Esophagus squamous epithelium (tissue), 5 donors: ENCODE results near the gene TRIM17. TPM values are rescaled to one million over a fixed set of nuclear protein-coding genes. Genes with fewer than 3 reads are reported as not detected.

Experiments
- DNase-seq: peaks from one replicate; lab custom pipeline; 2025; lab: John Stamatoyannopoulos, UW
- H3K27ac ChIP-seq, 4 donors: fragments of 200-600 bp; sonication (generic); one replicate each; pipeline ENCODE4 v1.5.1; 2016 to 2019; ENCODE audit warnings: mild to moderate bottlenecking in 1 of 4
- H3K27me3 ChIP-seq, 4 donors: fragments of 200-600 bp; sonication (generic); 1 replicate in 3 of 4; 2 replicates in 1 of 4; pipeline versions ENCODE4 v1.5.1 to v1.6.0; 2017 to 2021; ENCODE audit warnings: antibody characterized with exemption in 1 of 4
- H3K36me3 ChIP-seq, 3 donors: fragments of 200-600 bp; sonication (generic); one replicate each; pipeline ENCODE4 v1.5.1; 2016 to 2019
- H3K4me1 ChIP-seq, 3 donors: fragments of 200-600 bp; sonication (generic); one replicate each; pipeline ENCODE4 v1.5.1; 2017 to 2019
- H3K4me3 ChIP-seq, 4 donors: fragments of 200-600 bp; sonication (generic); 1 replicate in 3 of 4; 2 replicates in 1 of 4; pipeline ENCODE4 v1.5.1; 2016 to 2019; ENCODE audit warnings: mild to moderate bottlenecking in 2 of 4, moderate library complexity in 1 of 4
- H3K9me3 ChIP-seq, 3 donors: fragments of 200-600 bp; sonication (generic); one replicate each; pipeline ENCODE4 v1.5.1; 2016 to 2019
- POLR2A ChIP-seq, 4 donors: fragments of 450-650 bp; IDR thresholded peaks; one replicate each; pipeline ENCODE4 v1.6.1; 2017; ENCODE audit warnings: antibody characterized with exemption in 4 of 4, mild to moderate bottlenecking in 4 of 4, moderate library complexity in 3 of 4
- WGBS, 2 donors: methylation state at CpG; one replicate each; pipeline ENCODE4 v1.1.5; 2018; 5-methylcytosine and 5-hydroxymethylcytosine counted together
- intact Hi-C: fragments of 100-400 bp; cut with DNase I; formaldehyde crosslinking; loops from one replicate; pipeline ENCODE4 v1.15.0; 2022
- total RNA-seq, 4 donors: library from RNA; depleted of rRNA; stranded (reverse); fragments of >200 nt; gene quantifications; one replicate each; pipeline ENCODE4 v1.1.0, GENCODE V29; 2016
- TF ChIP-seq, protein P1 (sequence below), 6 experiments: fragments of 450-650 bp in 4 of 6; fragments of 200-600 bp in 2 of 6; sonication (generic) in 2 of 6; IDR thresholded peaks; one replicate each; pipeline ENCODE4 v1.5.1; 2016 to 2019; ENCODE audit warnings: antibody characterized with exemption in 6 of 6, mild to moderate bottlenecking in 4 of 6, moderate library complexity in 4 of 6
- donor health status: DM: yes; HTN: yes; CAD: no.

TRIM17 gene
- total RNA-seq, 4 donors from 2014 or later, result 0.13 to 3.0 (median 0.99) TPM

DNA sequence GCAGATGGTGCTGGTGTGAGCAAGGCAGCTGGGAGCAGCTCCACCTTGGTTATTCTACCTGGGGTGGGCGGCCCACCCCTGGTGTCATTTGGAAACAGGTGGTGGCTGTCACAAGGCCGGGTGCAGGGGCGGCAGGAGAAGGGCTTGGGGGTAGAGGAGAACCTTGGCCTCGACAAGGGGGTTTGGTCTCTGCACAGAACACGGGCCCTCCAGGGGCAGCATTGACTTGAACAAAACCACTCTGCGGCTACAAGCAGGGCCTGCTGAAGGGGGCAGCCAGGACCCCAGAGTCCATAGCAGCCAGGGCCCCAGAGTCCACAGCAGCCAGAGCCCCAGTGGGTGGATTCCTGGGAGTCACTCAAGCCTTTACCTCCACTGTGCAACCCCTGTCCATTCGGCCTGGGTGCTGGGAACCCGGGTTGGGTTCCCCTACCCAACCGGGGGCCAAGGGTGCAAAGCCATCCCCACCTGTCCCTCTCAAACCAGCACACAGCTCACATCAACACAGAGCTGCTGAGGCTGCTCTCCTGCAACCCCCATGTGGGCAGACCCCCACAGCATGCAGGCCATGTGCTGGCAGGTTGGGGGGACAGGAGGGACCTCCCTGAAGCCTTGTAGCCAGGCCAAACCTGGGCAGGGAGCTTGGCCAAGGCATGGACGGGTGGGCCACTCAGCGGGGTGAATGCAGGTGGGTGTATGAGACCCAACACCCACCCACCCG, 17.8 kb downstream of the TRIM17 start:
- peaks cover 15 to 89% (median 31%) of the 10 kb centered on the region in 3 donors for H3K36me3 ChIP-seq
- H3K9me3 ChIP-seq, result no peaks in the 10 kb centered on the region
- H3K27ac ChIP-seq, result no peak overlapping the region
- 81 to 100% methylated on average over 3 to 5 of the region's 12 CpGs for WGBS, 2 donors
- intact Hi-C loops, result loop anchor here (10.0 kb wide), 1 partner anchor 274 kb away; no protein-coding TSS in a partner anchor
- no peaks in the 10 kb centered on the region for H3K27me3 ChIP-seq
- no peak overlapping the region for H3K4me3 ChIP-seq
- no peak for TF ChIP-seq POLR2A (IDR thresholded peaks at IDR 0.05)
- TF ChIP-seq, protein P1, sequence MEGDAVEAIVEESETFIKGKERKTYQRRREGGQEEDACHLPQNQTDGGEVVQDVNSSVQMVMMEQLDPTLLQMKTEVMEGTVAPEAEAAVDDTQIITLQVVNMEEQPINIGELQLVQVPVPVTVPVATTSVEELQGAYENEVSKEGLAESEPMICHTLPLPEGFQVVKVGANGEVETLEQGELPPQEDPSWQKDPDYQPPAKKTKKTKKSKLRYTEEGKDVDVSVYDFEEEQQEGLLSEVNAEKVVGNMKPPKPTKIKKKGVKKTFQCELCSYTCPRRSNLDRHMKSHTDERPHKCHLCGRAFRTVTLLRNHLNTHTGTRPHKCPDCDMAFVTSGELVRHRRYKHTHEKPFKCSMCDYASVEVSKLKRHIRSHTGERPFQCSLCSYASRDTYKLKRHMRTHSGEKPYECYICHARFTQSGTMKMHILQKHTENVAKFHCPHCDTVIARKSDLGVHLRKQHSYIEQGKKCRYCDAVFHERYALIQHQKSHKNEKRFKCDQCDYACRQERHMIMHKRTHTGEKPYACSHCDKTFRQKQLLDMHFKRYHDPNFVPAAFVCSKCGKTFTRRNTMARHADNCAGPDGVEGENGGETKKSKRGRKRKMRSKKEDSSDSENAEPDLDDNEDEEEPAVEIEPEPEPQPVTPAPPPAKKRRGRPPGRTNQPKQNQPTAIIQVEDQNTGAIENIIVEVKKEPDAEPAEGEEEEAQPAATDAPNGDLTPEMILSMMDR (IDR thresholded peaks at IDR 0.05), result no peak
- H3K4me1 ChIP-seq, result peaks cover 15 to 38% (median 18%) of the 10 kb centered on the region in 3 donors
- DNase-seq, result no peak

DNA sequence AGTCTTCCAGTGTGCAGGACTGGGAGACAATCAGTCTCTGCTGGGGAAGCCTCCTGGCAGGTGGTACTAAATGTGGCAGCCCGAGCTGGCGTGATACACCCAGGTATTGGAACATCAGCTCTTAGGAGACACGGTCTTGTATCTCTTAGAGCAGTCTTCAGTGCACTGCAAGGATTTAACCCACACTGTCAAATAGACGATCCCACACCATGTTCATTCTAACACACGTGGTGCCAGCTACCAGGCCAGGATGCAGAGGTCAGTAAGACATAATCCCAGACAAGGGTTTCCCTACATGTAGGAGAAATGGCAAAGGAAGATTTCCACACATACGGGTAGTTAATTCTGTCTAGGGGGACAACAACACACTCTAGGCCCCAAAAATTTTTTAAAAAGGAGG, 18.7 kb downstream of the TRIM17 start:
- no peak for TF ChIP-seq POLR2A (IDR thresholded peaks at IDR 0.05)
- TF ChIP-seq, protein P1 (IDR thresholded peaks at IDR 0.05), result no peak
- H3K36me3 ChIP-seq, result peaks cover 15 to 94% (median 31%) of the 10 kb centered on the region in 3 donors
- intact Hi-C loops, result loop anchor here (10.0 kb wide), 1 partner anchor 273 kb away; no protein-coding TSS in a partner anchor
- H3K27ac ChIP-seq, result no peak overlapping the region
- 80 to 90% methylated on average over 1 to 5 of the region's 6 CpGs for WGBS, 2 donors
- no peak overlapping the region for H3K4me3 ChIP-seq
- H3K9me3 ChIP-seq, result no peaks in the 10 kb centered on the region
- no peaks in the 10 kb centered on the region for H3K27me3 ChIP-seq
- H3K4me1 ChIP-seq, result peaks cover 11 to 38% (median 16%) of the 10 kb centered on the region in 3 donors
- no peak for DNase-seq

DNA sequence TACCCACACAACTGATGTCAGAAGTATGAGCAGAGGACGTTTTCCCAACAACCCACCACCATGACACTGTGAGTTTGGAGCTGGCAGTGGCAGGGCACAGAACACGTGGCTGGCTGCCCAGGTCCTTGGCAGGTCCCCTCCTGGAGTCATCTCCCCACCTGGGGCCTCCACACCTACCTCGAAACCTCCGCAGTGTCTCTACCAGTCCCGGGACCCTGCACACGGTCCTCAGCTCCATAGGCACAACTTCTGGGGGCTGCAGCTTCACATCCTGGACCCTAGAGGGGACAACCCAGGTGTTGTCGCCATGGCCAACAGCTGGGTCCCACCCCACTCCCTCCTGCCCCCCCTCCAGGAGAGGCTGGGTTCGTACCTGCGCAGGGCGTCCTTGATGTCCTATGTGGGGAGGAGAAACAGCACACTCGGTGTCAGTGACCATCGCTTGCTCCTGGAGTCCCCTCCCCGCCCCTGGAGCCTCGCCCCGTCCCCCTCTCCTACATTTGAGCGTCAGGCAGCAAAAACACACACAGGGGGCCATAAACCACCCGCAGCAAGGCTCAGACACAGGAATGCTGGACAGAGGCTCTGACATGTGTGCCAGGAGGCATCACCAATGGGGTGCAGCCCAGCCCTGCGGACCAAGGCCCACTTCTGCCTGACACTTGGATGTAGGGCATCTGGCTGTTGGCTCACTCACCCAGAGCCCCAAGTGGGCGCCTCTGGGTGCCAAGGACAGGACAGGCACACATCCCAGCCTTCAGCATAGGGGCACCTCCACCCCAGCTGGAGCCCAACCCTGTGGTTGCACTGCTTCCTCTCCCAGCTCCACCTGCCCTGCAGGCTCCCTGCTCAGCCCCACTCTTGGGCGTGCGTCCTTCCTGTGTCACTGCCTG, 19.6 kb downstream of the TRIM17 start:
- intact Hi-C loops, result loop anchor here (10.0 kb wide), 1 partner anchor 272 kb away; no protein-coding TSS in a partner anchor
- TF ChIP-seq, protein P1 (IDR thresholded peaks at IDR 0.05), result no peak
- no peak for TF ChIP-seq POLR2A (IDR thresholded peaks at IDR 0.05)
- DNase-seq, result no peak
- no peaks in the 10 kb centered on the region for H3K9me3 ChIP-seq
- no peak overlapping the region for H3K4me3 ChIP-seq
- H3K27ac ChIP-seq, result no peak overlapping the region
- H3K4me1 ChIP-seq, result peaks cover 7 to 31% (median 9%) of the 10 kb centered on the region in 3 donors
- H3K36me3 ChIP-seq, result peaks cover 15 to 96% (median 31%) of the 10 kb centered on the region in 3 donors
- WGBS, 2 donors, result 88 to 91% methylated on average over 7 to 11 of the region's 21 CpGs
- H3K27me3 ChIP-seq, result no peaks in the 10 kb centered on the region

DNA sequence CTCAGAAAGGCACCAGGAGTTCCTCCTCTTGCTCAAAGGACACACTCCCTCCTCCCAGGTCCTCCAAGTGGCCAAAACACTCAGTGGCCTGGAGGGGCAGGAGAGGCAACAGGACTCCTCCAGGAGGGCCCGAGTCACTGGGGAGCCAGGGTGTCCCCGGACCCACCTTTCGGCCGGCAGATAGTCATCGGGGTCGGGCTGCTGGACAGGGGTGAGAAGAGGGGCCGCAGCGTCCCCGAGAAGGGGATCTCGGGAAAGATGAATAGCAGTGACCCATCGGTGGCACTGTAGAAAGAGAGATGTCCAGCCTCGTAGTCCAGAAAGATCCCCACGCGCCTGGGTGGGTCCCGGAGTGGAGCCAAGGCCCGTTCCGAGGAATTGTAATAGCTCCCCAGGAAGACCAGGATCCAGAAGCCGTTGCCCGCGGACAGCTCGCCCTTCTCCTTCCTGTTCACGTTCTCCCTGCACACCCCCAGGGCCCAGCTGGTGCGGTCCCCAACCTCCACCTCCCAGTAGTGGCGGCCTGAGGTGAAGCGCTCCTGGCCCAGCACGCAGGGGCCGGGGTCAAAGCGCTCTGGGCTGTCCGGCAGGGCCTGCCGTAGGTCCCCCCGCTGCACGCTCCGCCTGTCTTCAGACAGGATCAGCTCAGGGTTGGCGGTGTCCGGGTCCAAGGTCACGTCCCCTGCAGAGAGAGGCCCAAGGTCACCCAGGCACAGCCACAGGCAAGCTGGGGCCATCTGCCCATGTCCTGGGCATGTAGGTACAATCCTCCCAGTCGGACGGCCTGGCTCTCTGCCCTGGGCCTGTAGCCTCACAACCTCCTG, 21.9 kb downstream of the TRIM17 start:
- no peak overlapping the region for H3K27ac ChIP-seq
- no peaks in the 10 kb centered on the region for H3K9me3 ChIP-seq
- H3K4me1 ChIP-seq, result peaks cover 7 to 17% (median 9%) of the 10 kb centered on the region in 3 donors
- H3K4me3 ChIP-seq, result no peak overlapping the region
- peaks cover 15 to 75% (median 23%) of the 10 kb centered on the region in 3 donors for H3K36me3 ChIP-seq
- TF ChIP-seq, protein P1 (IDR thresholded peaks at IDR 0.05), result no peak
- no peak for TF ChIP-seq POLR2A (IDR thresholded peaks at IDR 0.05)
- 82 to 92% methylated on average over 11 to 13 of the region's 38 CpGs for WGBS, 2 donors
- no peak for DNase-seq
- no peaks in the 10 kb centered on the region for H3K27me3 ChIP-seq
- intact Hi-C loops, result loop anchor here (10.0 kb wide), 1 partner anchor 270 kb away; no protein-coding TSS in a partner anchor
